Measurements from ENCODE around the gene MIDN. TPM values are rescaled to one million over a fixed set of nuclear protein-coding genes. Genes with fewer than 3 reads are reported as not detected.

MIDN gene
- total and polyA plus RNA-seq, 10 of the 15 experiments (the other 5 are each of a cell fraction or from before 2014, with no cell fraction given) = 0.38 to 51.5 (median 7.2) TPM

DNA sequence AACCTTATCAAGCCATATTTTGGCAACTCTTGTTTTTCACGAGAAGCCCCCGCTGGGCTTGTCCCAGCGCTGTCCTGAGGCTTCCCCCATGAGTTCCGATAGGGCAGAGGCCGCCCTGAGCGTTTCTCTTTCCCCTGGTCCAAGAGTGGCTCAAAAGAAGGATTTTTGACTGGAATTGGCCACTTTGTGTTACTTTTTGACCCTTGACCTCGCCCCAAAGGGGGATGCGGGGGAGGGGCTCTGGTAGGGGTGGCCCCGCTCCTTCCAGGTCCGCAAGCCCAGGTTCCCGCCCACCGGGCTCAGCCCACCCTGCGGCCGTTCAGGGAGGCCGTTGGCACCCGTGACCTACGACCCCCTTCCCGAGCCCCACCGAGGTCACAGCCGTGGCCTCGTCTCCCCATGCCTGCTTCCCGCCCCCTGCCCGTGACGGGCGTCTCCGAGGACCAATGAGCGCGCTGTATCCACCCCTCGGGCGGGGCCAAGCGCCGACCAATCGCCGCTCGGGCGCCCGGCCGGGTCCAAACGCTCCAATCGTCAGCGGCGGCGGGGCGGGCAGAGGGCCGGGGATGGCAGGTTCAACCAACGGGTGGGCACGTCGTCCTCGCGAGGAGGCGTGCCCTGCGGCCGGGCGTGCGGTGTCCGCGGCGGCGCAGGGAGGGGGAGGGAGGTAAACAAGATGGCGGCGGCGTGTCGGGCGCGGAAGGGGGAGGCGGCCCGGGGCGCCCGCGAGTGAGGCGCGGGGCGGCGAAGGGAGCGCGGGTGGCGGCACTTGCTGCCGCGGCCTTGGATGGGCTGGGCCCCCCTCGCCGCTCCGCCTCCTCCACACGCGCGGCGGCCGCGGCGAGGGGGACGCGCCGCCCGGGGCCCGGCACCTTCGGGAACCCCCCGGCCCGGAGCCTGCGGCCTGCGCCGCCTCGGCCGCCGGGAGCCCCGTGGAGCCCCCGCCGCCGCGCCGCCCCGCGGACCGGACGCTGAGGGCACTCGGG, 43.0 kb upstream of the MIDN start, which contains the start of gene STK11 (continued):
- TF ChIP-seq, protein P1, sequence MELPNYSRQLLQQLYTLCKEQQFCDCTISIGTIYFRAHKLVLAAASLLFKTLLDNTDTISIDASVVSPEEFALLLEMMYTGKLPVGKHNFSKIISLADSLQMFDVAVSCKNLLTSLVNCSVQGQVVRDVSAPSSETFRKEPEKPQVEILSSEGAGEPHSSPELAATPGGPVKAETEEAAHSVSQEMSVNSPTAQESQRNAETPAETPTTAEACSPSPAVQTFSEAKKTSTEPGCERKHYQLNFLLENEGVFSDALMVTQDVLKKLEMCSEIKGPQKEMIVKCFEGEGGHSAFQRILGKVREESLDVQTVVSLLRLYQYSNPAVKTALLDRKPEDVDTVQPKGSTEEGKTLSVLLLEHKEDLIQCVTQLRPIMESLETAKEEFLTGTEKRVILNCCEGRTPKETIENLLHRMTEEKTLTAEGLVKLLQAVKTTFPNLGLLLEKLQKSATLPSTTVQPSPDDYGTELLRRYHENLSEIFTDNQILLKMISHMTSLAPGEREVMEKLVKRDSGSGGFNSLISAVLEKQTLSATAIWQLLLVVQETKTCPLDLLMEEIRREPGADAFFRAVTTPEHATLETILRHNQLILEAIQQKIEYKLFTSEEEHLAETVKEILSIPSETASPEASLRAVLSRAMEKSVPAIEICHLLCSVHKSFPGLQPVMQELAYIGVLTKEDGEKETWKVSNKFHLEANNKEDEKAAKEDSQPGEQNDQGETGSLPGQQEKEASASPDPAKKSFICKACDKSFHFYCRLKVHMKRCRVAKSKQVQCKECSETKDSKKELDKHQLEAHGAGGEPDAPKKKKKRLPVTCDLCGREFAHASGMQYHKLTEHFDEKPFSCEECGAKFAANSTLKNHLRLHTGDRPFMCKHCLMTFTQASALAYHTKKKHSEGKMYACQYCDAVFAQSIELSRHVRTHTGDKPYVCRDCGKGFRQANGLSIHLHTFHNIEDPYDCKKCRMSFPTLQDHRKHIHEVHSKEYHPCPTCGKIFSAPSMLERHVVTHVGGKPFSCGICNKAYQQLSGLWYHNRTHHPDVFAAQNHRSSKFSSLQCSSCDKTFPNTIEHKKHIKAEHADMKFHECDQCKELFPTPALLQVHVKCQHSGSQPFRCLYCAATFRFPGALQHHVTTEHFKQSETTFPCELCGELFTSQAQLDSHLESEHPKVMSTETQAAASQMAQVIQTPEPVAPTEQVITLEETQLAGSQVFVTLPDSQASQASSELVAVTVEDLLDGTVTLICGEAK (IDR thresholded peaks at IDR 0.05; ENCODE audit: borderline replicate concordance) = no peak
- TF ChIP-seq BACH1 (IDR thresholded peaks at IDR 0.05; ENCODE audit: borderline replicate concordance) (peak; percentile 62), MTA2 (IDR thresholded peaks at IDR 0.05; ENCODE audit: low read depth) (peak; percentile 74; the same call in 1 of the 2 replicates), TCF12 (IDR thresholded peaks at IDR 0.05; ENCODE audit: low read depth, low read length) (no peak), HDAC2 (IDR thresholded peaks at IDR 0.05) (no peak), EGR1 (IDR thresholded peaks at IDR 0.05; ENCODE audit: borderline replicate concordance in 1 of 2, low read depth in 2 of 2, low read length in 2 of 2) (peak; percentile 73 to 80), SUZ12 (IDR thresholded peaks at IDR 0.05; ENCODE audit: unreplicated experiment) (no peak), ZNF207 (IDR thresholded peaks at IDR 0.05; ENCODE audit: borderline replicate concordance) (no peak), NBN (IDR thresholded peaks at IDR 0.05) (no peak), ESRRA (IDR thresholded peaks at IDR 0.05; ENCODE audit: low read length) (no peak), LARP7 (IDR thresholded peaks at IDR 0.05) (peak; percentile 73; the same call in 1 of the 2 replicates), RB1 (IDR thresholded peaks at IDR 0.05; ENCODE audit: borderline replicate concordance) (no peak; the same call in 1 of the 2 replicates), POLR2A (IDR thresholded peaks at IDR 0.05; ENCODE audit: low read depth, low read length) (peak; percentile 85), SIN3A (IDR thresholded peaks at IDR 0.05; ENCODE audit: low read depth, low read length) (no peak), KAT2A (conservative IDR thresholded peaks at IDR 0.05; ENCODE audit: control insufficient read depth, low read depth, low read length) (no peak), CBFB (IDR thresholded peaks at IDR 0.05; ENCODE audit: low read depth) (peak; percentile 38; the same call in 1 of the 2 replicates), KDM1A (IDR thresholded peaks at IDR 0.05; ENCODE audit: borderline replicate concordance) (no peak), NFIC (IDR thresholded peaks at IDR 0.05; ENCODE audit: low read depth, low read length) (no peak), NFYB (IDR thresholded peaks at IDR 0.05; ENCODE audit: insufficient read depth, low read depth, low read length) (peak; percentile 85), EED (IDR thresholded peaks at IDR 0.05; ENCODE audit: low read depth) (no peak)
- TF ChIP-seq, protein P2, sequence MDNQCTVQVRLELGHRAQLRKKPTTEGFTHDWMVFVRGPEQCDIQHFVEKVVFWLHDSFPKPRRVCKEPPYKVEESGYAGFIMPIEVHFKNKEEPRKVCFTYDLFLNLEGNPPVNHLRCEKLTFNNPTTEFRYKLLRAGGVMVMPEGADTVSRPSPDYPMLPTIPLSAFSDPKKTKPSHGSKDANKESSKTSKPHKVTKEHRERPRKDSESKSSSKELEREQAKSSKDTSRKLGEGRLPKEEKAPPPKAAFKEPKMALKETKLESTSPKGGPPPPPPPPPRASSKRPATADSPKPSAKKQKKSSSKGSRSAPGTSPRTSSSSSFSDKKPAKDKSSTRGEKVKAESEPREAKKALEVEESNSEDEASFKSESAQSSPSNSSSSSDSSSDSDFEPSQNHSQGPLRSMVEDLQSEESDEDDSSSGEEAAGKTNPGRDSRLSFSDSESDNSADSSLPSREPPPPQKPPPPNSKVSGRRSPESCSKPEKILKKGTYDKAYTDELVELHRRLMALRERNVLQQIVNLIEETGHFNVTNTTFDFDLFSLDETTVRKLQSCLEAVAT (IDR thresholded peaks at IDR 0.05) = peak; percentile 85
- TF ChIP-seq, protein P3, sequence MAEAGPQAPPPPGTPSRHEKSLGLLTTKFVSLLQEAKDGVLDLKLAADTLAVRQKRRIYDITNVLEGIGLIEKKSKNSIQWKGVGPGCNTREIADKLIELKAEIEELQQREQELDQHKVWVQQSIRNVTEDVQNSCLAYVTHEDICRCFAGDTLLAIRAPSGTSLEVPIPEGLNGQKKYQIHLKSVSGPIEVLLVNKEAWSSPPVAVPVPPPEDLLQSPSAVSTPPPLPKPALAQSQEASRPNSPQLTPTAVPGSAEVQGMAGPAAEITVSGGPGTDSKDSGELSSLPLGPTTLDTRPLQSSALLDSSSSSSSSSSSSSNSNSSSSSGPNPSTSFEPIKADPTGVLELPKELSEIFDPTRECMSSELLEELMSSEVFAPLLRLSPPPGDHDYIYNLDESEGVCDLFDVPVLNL (IDR thresholded peaks at IDR 0.05; ENCODE audit: low read depth, low read length) = peak; percentile 47; the same call in 1 of the 2 replicates
- TF ChIP-seq, protein P4, sequence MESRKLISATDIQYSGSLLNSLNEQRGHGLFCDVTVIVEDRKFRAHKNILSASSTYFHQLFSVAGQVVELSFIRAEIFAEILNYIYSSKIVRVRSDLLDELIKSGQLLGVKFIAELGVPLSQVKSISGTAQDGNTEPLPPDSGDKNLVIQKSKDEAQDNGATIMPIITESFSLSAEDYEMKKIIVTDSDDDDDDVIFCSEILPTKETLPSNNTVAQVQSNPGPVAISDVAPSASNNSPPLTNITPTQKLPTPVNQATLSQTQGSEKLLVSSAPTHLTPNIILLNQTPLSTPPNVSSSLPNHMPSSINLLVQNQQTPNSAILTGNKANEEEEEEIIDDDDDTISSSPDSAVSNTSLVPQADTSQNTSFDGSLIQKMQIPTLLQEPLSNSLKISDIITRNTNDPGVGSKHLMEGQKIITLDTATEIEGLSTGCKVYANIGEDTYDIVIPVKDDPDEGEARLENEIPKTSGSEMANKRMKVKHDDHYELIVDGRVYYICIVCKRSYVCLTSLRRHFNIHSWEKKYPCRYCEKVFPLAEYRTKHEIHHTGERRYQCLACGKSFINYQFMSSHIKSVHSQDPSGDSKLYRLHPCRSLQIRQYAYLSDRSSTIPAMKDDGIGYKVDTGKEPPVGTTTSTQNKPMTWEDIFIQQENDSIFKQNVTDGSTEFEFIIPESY (IDR thresholded peaks at IDR 0.05) = no peak

Measured in GM12878 (cell line).